ENCODE measurements around the gene ATXN1L. TPM values are rescaled to one million over a fixed set of nuclear protein-coding genes. Genes with fewer than 3 reads are reported as not detected.
A peak's percentile ranks its signal among the peaks of the same experiment; 100 is the strongest.

ATXN1L gene, protein sequence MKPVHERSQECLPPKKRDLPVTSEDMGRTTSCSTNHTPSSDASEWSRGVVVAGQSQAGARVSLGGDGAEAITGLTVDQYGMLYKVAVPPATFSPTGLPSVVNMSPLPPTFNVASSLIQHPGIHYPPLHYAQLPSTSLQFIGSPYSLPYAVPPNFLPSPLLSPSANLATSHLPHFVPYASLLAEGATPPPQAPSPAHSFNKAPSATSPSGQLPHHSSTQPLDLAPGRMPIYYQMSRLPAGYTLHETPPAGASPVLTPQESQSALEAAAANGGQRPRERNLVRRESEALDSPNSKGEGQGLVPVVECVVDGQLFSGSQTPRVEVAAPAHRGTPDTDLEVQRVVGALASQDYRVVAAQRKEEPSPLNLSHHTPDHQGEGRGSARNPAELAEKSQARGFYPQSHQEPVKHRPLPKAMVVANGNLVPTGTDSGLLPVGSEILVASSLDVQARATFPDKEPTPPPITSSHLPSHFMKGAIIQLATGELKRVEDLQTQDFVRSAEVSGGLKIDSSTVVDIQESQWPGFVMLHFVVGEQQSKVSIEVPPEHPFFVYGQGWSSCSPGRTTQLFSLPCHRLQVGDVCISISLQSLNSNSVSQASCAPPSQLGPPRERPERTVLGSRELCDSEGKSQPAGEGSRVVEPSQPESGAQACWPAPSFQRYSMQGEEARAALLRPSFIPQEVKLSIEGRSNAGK
- polyA plus RNA-seq (2012; rRNA removed), result 8.0 and 11.0 TPM in 2 replicates
- 5.7 and 7.1 TPM in 2 replicates for polyA plus RNA-seq (2012; cell fraction: cytosol; rRNA removed)
- polyA plus RNA-seq (2012; cell fraction: nucleus; rRNA removed), result 16.8 and 23.7 TPM in 2 replicates

DNA sequence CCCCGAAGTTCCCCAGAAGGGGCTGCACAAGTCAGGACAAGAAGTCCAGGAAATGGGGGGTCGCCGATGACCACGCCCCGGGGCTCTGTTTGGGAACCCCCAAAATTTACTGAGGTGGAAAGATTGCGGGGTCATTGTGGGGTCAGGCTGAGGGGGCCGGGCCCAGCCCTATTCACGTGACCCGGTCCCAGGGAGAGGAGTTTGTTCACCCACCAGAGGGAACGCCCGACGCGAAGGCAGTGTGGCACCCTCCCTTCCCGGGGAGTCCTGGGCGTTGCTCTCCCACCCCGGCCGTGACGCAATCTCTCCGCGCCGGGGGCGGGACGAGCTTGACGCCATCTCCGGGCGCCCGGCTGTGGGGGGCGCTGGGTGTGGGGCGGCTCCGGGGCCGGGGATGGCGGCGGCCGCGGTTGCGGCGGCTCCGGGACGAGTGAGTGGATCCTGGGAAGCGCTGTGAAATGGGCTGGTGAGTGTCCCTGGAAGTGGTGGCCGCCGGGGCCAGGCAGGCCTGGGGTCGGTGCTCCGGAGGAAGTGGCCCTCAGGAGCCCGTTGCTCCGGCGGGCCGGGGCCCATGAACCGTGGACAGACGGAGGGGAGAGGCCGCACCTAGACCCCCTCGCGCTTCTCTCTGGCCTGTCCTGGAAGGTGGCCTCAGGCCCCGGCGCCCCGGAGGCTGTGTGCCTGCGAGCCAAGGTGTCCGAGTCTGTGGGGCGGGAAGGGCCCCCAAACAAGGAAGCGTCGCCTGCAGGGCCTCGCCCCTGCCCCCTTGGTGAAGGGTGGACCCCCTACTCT, at the start of gene ATXN1L:
Gene ATXN1L, plus strand, starts transcription at position 338 of the 792 bp plus-strand sequence. CDS start 3,765 bp downstream, outside the sequence.
- ChIA-PET POLR2A (interaction anchor here (1.0 kb wide), 2 partner anchors 12 to 37 kb away, joined by 3 to 4 read pairs; partner anchors contain the start of gene AP1G1), CTCF (interaction anchor here (4.0 kb wide), 1 partner anchor 36 kb away, joined by 17 read pairs; no protein-coding TSS in a partner anchor)
- Histone ChIP-seq H3K4me2 (peak within 1 kb of the TSS; percentile 96), H3K36me3 (replicated peaks in 1 of 2; ENCODE audit: control insufficient read depth in 1 of 2, insufficient read depth in 2 of 2, low read length in 1 of 2) (peaks cover 21 to 29% of the 10 kb centered on the region in 2 experiments), H3F3A (replicated peaks; ENCODE audit: insufficient read depth) (peaks cover 11% of the 10 kb centered on the region), H3K27ac (ENCODE audit: low read depth in 2 of 2, low read length in 1 of 2) (peak within 1 kb of the TSS; percentile 63 to 67; a peak in 3 of 4 replicates), H3K27me3 (ENCODE audit: insufficient read depth) (no peaks in the 10 kb centered on the region), H3K9me2 (no peaks in the 10 kb centered on the region), H3K9me3 (no peaks in the 10 kb centered on the region), H3K4me1 (ENCODE audit: control insufficient read depth in 1 of 2, insufficient read depth in 2 of 2, low read depth in 1 of 2, low read length in 1 of 2) (peaks cover 0 to 7% of the 10 kb centered on the region in 2 experiments; a peak in 2 of 4 replicates), H4K20me1 (ENCODE audit: insufficient read depth) (peaks cover 19% of the 10 kb centered on the region; the same call in 1 of the 2 replicates), H3K9ac (peak within 1 kb of the TSS; percentile 82), H2AFZ (ENCODE audit: low read depth) (peak within 1 kb of the TSS; percentile 88), H3K4me3 (ENCODE audit: low read depth in 2 of 2, low read length in 1 of 2) (peak within 1 kb of the TSS; percentile 91 to 95), H3K79me2 (ENCODE audit: insufficient read depth) (peaks cover 38% of the 10 kb centered on the region)
- 0% methylated on average over 9 of the region's 62 CpGs for WGBS (ENCODE audit: low lambda C conversion rate)
- DNase-seq, result peak; percentile 99
- TF ChIP-seq, protein P1, sequence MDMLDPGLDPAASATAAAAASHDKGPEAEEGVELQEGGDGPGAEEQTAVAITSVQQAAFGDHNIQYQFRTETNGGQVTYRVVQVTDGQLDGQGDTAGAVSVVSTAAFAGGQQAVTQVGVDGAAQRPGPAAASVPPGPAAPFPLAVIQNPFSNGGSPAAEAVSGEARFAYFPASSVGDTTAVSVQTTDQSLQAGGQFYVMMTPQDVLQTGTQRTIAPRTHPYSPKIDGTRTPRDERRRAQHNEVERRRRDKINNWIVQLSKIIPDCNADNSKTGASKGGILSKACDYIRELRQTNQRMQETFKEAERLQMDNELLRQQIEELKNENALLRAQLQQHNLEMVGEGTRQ (IDR thresholded peaks at IDR 0.05; ENCODE audit: borderline replicate concordance, low read depth, low read length), result no peak; the same call in 1 of the 2 replicates
- peak; percentile 89 for TF ChIP-seq SIN3A (IDR thresholded peaks at IDR 0.05; ENCODE audit: borderline replicate concordance, low read depth, low read length)
- no peak for TF ChIP-seq NFIC (IDR thresholded peaks at IDR 0.05; ENCODE audit: borderline replicate concordance)
- TF ChIP-seq, protein P2, sequence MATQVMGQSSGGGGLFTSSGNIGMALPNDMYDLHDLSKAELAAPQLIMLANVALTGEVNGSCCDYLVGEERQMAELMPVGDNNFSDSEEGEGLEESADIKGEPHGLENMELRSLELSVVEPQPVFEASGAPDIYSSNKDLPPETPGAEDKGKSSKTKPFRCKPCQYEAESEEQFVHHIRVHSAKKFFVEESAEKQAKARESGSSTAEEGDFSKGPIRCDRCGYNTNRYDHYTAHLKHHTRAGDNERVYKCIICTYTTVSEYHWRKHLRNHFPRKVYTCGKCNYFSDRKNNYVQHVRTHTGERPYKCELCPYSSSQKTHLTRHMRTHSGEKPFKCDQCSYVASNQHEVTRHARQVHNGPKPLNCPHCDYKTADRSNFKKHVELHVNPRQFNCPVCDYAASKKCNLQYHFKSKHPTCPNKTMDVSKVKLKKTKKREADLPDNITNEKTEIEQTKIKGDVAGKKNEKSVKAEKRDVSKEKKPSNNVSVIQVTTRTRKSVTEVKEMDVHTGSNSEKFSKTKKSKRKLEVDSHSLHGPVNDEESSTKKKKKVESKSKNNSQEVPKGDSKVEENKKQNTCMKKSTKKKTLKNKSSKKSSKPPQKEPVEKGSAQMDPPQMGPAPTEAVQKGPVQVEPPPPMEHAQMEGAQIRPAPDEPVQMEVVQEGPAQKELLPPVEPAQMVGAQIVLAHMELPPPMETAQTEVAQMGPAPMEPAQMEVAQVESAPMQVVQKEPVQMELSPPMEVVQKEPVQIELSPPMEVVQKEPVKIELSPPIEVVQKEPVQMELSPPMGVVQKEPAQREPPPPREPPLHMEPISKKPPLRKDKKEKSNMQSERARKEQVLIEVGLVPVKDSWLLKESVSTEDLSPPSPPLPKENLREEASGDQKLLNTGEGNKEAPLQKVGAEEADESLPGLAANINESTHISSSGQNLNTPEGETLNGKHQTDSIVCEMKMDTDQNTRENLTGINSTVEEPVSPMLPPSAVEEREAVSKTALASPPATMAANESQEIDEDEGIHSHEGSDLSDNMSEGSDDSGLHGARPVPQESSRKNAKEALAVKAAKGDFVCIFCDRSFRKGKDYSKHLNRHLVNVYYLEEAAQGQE (IDR thresholded peaks at IDR 0.05; ENCODE audit: low read depth, low read length), result 0 out of 2 replicates have a peak, but pooled peaks have one; percentile 24
- TF ChIP-seq TAF1 (IDR thresholded peaks at IDR 0.05; ENCODE audit: borderline replicate concordance, low read depth, low read length), result peak; percentile 85
- TF ChIP-seq ELF1 (IDR thresholded peaks at IDR 0.05), result 0 out of 2 replicates have a peak, but pooled peaks have one; percentile 28
- no peak for TF ChIP-seq MEF2A (IDR thresholded peaks at IDR 0.05; ENCODE audit: borderline replicate concordance, low read depth)
- TF ChIP-seq POLR2AphosphoS5 (IDR thresholded peaks at IDR 0.05; ENCODE audit: low read depth, low read length), result peak; percentile 97
- no peak for TF ChIP-seq TCF12 (IDR thresholded peaks at IDR 0.05)
- TF ChIP-seq GATA2 (CRISPR knock-in tag; IDR thresholded peaks at IDR 0.05), result no peak
- TF ChIP-seq, protein P3, sequence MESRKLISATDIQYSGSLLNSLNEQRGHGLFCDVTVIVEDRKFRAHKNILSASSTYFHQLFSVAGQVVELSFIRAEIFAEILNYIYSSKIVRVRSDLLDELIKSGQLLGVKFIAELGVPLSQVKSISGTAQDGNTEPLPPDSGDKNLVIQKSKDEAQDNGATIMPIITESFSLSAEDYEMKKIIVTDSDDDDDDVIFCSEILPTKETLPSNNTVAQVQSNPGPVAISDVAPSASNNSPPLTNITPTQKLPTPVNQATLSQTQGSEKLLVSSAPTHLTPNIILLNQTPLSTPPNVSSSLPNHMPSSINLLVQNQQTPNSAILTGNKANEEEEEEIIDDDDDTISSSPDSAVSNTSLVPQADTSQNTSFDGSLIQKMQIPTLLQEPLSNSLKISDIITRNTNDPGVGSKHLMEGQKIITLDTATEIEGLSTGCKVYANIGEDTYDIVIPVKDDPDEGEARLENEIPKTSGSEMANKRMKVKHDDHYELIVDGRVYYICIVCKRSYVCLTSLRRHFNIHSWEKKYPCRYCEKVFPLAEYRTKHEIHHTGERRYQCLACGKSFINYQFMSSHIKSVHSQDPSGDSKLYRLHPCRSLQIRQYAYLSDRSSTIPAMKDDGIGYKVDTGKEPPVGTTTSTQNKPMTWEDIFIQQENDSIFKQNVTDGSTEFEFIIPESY (IDR thresholded peaks at IDR 0.05; ENCODE audit: borderline replicate concordance, low read depth), result no peak
- no peak for TF ChIP-seq JUND (IDR thresholded peaks at IDR 0.05)
- TF ChIP-seq, protein P4, sequence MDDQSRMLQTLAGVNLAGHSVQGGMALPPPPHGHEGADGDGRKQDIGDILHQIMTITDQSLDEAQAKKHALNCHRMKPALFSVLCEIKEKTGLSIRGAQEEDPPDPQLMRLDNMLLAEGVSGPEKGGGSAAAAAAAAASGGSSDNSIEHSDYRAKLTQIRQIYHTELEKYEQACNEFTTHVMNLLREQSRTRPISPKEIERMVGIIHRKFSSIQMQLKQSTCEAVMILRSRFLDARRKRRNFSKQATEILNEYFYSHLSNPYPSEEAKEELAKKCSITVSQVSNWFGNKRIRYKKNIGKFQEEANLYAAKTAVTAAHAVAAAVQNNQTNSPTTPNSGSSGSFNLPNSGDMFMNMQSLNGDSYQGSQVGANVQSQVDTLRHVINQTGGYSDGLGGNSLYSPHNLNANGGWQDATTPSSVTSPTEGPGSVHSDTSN (IDR thresholded peaks at IDR 0.05), result no peak
- no peak for TF ChIP-seq RCOR1 (IDR thresholded peaks at IDR 0.05; ENCODE audit: low read length)
- TF ChIP-seq RFX5 (IDR thresholded peaks at IDR 0.05; ENCODE audit: low read length), result peak; percentile 59
- TF ChIP-seq, protein P5, sequence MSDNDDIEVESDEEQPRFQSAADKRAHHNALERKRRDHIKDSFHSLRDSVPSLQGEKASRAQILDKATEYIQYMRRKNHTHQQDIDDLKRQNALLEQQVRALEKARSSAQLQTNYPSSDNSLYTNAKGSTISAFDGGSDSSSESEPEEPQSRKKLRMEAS (IDR thresholded peaks at IDR 0.05; ENCODE audit: low read depth), result peak; percentile 49; the same call in 1 of the 2 replicates
- TF ChIP-seq SMC3 (IDR thresholded peaks at IDR 0.05; ENCODE audit: low read depth, low read length), result no peak
- TF ChIP-seq GABPA (IDR thresholded peaks at IDR 0.05; ENCODE audit: low read depth), result peak; percentile 73
- peak; percentile 95 for TF ChIP-seq CHD2 (IDR thresholded peaks at IDR 0.05; ENCODE audit: low read length, partially characterized antibody)

All from SK-N-SH (cell line).